ENCODE data around the gene PHTF2.
A peak's percentile ranks its signal among the peaks of the same experiment; 100 is the strongest.
"Not testable (repeated sequence)": the region's sequence is repeated elsewhere in the genome, so short reads cannot be mapped to it uniquely, and the experiment has no call there.

PHTF2 gene

DNA sequence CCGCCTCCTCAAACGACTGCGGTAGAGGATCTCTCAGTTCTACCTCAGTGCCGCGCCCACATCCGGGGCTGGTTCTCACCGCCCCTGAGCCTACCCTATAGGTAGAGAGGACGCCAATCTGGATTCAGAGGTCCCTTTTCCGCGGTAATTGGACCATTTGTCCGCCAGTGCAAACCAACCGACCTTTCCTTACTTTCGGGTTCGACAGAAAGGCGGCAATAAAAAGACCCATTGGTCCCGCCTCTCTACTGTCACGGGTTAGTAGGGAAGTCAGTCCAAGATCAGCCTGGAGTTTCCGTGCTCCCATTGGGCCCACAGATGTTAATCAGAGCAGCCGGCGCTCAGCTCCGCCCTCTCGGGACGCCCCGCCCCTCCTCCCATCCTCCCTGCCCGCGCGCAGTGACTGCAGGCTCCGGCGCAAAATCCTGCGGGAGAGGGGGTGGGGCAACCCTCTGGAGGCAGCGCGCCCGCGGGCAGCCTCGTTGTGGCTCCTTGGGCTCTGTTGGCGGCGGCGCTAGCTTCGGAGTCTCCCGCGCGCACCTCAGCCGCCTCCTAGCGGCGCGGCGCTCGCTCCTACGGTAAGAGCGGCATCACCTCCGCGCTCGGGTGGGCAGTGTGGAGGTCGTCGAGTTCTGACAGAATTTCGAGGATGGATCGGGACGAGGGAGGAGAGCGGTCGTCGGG, at the start of gene PHTF2, which contains the start of gene TMEM60:
TSS of gene PHTF2 (plus strand) at position 380 of the 684 bp plus-strand sequence.
TSS of gene TMEM60 (minus strand) at position 41 of the 684 bp plus-strand sequence. CDS start 4,061 bp downstream, outside the sequence.
- DNase-seq (ENCODE audit: low spot score): peak; percentile 99

GRCh38 chr7:77752016-77752415, 46.6 kb upstream of the PHTF2 start:
- no peak for DNase-seq (ENCODE audit: low spot score)

- no peak for DNase-seq (ENCODE audit: low spot score)
These were observed 45.4 kb upstream of the PHTF2 start for GRCh38 chr7:77753173-77753572.

DNA sequence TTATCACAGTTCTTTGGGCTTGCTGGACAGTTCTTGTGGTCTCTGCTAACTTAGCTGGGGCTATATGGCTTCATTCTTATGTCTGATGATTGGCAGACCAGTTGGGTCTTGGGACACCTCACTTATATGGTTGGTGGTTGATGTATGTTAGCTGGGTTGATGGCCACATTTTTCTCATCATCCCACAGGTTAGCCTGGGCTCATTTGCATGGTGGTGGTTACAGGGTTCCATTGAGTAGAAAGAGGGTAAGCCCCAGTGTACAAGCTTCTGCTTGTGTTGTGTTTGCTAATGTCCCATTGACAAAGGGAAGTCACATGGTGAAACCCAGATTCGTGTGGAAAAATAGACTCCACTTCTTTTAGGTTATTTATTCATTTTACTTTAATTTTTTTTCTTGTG, 41.0 kb upstream of the PHTF2 start:
- DNase-seq (ENCODE audit: low spot score): no peak

- peak; percentile 54 for DNase-seq (ENCODE audit: low spot score)
These were observed 39.2 kb upstream of the PHTF2 start for GRCh38 chr7:77759294-77759889.

DNA sequence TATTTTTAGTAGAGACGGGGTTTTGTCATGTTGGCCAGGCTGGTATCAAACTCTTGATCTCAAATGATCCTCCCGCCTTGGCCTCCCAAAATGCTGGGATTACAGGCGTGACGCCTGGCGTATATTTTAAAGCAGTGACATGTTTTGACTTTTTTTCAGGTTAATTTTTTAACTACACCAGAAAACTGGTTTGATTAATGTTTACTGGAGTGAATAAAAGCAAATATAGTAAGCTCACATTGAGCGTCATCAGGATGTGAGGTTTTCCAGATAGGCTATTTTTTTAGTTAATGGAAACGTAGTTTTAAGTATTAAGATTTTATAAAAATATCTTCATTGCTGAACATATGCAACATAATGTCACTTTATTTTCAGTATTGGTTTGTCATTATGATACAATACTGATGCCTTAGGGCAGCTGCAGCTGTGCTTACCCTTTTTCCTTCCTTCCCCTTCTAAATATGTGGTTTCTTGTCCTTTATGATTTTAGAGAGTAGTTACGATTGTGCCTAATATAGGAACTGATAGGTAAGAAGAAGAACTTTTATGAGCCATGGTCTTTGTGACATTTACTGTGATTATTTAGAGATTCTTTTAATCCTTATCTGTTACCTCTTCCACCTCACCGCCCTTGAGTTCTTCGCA, 37.6 kb upstream of the PHTF2 start:
- DNase-seq (ENCODE audit: low spot score): no peak

GRCh38 chr7:77765481-77765880, 33.1 kb upstream of the PHTF2 start:
- DNase-seq (ENCODE audit: low spot score): no peak

DNA sequence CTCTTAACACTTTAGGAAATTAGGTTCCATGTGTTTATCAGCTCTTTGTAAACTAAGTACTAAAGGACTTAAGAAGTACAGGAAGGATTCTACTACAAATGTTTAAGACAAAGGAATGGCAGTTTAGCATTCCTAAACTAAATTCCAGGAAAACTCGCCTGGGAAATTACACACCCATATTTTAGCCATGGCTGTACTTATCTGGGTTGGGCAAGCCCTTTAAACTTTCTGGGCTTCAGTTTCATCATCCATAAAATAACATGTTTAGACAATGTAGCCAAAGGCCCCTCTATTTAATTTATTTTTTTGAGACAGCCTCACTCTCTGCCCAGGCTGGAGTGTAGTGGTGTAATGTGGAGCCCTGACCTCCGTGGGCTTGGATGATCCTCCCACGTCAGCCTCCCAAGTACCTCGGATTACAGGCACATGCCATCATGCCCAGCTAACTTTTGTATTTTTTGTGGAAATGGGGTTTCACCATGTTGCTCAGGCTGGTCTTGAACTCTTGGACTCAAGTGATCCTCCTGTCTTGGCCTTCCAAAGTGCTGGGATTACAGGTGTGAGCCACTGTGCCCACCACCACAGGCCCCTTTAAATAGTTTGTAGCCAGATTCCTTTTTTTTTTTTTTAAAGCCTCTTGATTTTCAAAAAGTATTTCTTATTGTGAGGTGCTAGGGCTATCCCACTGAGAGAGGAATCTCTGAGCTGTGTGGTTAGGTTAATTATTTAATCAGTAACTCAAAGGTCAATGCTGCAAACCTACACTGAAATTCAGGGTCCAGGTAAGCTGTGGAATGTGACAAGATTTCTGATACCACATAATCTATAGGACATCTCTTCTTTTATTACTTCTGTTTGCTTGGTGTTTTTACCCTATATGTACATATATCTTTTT, 32.4 kb upstream of the PHTF2 start:
- DNase-seq (ENCODE audit: low spot score): no peak

DNA sequence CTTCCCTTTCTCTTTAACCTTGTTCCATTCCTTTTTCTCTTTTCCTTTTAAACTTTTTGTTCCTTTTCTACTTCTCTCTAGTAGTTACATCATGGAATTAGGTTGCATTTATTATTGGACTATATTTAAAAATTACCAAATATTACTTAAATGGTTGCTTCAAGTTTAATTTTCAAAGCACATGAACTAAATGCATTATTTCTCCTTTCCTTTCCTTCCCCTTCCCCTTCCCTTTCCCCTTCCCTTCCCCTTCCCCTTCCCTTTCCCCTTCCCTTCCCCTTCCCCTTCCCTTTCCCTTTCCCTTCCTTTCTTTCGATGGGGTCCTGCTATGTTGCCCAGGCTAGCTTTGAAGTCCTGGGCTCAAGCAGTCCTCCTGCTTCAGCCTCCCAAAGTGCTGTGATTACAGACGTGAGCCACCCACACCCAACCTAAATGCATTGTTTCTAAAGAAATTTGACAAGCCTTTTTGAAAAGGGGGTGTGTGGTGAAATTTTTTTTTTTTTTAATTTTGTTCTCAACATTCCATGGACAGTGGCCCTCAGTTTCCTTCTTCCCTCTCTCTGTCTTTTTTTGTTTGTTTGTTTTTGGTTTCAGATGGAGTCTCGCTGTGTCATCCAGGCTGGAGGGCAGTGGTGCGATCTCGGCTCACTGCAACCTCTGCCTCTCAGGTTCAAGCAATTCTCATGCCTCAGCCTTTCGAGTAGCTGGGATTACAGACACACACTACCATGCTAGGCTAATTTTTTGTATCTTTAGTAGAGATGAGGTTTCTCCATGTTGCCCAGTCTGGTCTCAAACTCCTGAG, 31.6 kb upstream of the PHTF2 start:
- DNase-seq (ENCODE audit: low spot score): no peak

DNA sequence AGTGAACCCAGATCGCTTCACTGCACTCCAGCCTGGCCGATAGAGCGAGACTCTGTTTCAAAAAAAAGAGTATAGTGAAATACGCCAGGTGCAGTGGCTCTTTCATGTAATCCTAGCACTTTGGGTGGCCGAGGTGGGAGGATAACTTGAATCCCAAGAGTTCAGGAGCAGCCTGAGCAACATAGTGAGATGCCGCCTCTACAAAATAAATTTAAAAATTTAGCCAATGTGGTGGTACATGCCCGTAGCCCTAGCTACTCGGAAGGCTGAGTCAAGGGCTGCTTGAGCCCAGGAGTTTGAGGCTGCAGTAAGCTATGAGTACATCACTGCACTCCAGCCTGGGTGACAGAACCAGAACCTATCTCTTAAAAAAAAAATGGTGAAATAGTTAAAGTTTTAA, 28.3 kb upstream of the PHTF2 start:
- DNase-seq (ENCODE audit: low spot score): no peak

DNA sequence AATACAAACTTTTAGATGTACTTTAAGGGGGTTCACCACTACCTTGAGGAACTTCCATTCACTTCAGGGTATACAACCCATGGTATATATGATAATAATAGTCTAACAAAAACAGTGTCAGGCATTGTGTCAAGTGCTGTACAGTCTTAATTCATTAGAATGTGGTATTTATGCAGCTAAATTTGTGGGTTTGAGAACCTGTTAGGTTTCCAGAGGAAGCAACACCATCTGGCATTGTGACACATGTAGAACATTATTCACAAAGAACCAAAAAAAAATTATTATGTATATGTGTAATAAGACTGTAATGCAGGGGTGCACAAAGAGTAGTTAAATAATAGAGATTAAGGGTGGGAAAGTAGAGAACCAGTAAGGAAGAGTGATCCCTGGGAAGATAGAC, 26.7 kb upstream of the PHTF2 start:
- no peak for DNase-seq (ENCODE audit: low spot score)

DNA sequence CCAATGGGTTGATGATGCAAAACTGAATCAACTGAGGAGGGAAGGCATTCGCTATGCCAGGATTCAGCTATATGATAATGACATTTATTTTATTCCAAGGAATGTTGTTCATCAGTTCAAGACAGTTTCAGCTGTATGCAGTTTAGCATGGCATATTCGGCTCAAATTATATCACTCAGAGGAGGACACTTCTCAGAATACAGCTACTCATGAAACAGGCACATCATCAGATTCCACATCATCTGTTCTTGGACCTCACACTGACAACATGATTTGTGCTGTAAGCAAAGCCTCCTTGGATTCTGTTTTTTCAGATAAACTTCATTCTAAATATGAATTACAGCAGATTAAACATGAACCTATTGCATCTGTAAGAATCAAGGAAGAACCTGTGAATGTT, 20.0 kb upstream of the PHTF2 start:
- no peak for DNase-seq (ENCODE audit: low spot score)

- DNase-seq (ENCODE audit: low spot score): no peak
These were observed 16.2 kb upstream of the PHTF2 start for GRCh38 chr7:77782383-77782782.

DNA sequence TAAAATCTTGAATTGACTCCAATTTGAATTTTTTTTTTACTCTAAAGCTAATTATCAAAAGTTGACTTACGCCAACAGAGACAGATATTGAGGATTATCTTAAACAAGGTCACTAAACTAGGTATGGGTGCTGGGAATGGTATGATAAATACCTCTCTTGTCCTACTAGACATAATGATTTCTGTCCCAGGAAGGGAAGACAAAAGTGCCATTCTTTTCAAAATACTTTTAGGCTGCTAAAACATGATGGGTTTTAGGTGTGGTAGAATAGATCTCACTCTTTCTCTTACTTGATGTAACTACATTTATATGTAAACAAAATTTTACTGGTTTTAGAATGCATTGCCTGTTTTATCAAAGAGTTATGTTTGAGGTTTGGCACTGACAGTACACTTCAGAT, 15.5 kb upstream of the PHTF2 start:
- DNase-seq (ENCODE audit: low spot score): no peak

- DNase-seq (ENCODE audit: low spot score): no peak
These were observed 15.0 kb upstream of the PHTF2 start for GRCh38 chr7:77783545-77783944.

DNA sequence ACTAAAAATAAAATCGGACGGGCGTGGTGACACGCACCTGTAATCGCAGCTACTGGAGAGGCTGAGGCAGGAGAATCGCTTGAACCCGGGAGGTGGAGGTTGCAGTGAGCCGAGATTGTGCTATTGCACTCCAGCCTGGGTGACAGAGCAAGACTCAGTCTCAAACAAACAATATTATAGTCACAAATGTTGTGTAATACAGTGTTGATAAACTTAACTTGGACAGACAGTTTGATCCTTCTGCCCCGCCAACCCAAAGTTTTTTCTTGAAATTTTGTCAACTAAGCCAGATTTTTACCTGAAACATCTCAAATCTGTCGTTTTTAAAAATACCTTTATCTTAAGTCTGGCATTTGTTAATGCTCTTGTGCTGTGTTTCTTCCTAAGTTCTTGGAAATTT, 14.1 kb upstream of the PHTF2 start:
- DNase-seq (ENCODE audit: low spot score): not testable (repeated sequence)

DNA sequence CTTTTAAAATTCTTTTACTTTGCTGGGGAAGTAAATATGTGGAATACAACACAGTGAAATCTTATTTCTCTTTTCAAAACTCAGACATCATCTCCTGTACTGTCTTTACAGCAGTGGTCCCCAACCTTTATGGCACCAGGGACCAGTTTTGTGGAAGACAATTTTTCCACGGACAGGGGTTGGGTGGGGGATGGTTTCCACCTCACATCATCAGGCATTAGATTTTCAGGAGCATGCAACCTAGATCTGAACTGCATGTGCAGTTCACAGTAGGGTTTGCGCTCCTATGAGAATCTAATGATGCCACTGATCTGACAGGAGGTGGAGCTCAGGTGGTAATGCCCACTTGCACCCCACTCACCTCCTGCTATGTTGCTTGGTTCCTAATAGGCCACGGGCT, 12.6 kb upstream of the PHTF2 start:
- DNase-seq (ENCODE audit: low spot score): no peak

GRCh38 chr7:77786741-77787140, 11.8 kb upstream of the PHTF2 start:
- no peak for DNase-seq (ENCODE audit: low spot score)

- no peak for DNase-seq (ENCODE audit: low spot score)
These were observed 10.2 kb upstream of the PHTF2 start for GRCh38 chr7:77788327-77788902.

DNA sequence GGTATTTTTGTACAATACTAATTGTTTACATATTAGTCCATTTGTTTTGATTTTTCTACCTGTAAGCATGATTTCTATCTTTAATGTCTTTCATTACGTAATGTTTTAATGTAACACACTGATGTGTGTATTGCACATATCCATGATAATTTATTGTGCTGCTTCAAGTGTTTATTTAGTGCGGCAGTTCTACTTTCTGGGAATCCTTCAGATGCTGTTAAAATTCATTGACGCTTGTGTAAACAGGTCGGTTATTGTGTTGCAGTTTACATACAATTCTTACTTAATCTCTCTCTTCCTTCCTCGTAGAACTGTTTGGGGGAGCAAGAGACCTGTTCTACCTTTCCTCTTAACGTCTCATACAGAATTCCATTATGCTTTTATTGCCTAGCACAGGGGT, 7.2 kb upstream of the PHTF2 start:
- no peak for DNase-seq (ENCODE audit: low spot score)

DNA sequence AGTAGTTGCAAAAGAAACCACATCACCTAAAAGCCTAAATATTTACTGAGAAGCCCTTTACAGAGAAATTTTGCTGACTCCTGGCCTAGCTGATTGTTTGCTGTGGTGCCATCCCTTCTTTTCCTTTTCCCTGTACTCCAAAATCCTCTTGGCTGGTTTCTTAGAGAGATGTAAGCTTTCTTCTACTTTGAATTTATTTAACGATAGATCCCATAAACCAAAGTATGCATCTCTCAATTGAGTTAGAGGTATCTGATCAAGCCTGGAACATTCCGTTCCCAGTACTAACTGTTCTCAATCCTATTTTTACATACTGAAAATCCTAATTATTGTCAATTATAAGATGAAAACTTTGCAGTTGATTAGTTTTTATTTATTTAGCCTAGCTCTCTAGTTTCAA, 6.6 kb upstream of the PHTF2 start:
- DNase-seq (ENCODE audit: low spot score): no peak

All from ecto neural progenitor cell (in vitro differentiated cells).